Inflammatory macrophage (primary cell): ENCODE data around the gene SURF4.

Source experiments
- DNase-seq, 2 donors: peaks; one replicate each; pipeline ENCODE4 v3.0.0-alpha.2; 2020 to 2022
- total RNA-seq, 18 experiments: gene quantifications; one replicate each; lab custom pipeline; 2026; ENCODE audit warnings: mixed read lengths in 6 of 18, inconsistent platforms in 2 of 18; lab: John Stamatoyannopoulos, UW

Gene SURF4
- total RNA-seq, result 211 to 361 (median 301) reads per million in 18 experiments

- DNase-seq, result peak; percentile 97 to 98
Measured at GRCh38 chr9:133375724-133376654, at the start of gene SURF4, which contains the start of gene STKLD1. SURF4 (minus strand) TSS chr9:133376060; CDS start chr9:133375969, 91 bp downstream. STKLD1 (plus strand) TSS chr9:133376366; CDS start chr9:133376474, 108 bp downstream.

GRCh38 chr9:133425049-133425632 is 49.3 kb upstream of the SURF4 start:
- DNase-seq, result no peak

DNA sequence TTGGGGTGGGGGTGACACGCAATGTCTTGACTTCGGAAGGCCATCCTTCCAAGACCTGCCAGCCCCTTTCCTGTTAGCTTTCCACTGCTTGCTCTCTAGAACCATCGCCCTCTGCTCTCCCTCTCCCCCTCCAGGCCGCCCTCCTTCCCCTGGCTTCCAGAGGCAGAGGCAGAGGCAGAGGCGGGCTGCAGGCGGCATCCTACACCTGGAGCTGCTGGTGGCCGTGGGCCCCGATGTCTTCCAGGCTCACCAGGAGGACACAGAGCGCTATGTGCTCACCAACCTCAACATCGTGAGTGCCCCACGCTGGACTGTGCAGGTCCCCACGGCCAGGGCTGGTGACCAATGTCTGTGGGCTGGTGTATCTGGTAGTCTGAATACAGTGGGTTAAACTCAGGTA is 48.3 kb upstream of the SURF4 start:
- DNase-seq, result no peak

- no peak for DNase-seq
Measured at GRCh38 chr9:133423216-133423615, 47.4 kb upstream of the SURF4 start.

GRCh38 chr9:133421615-133422542 is 46.0 kb upstream of the SURF4 start, which contains the start of gene ADAMTS13:
ADAMTS13 (plus strand) TSS chr9:133422367; CDS start chr9:133422444, 77 bp downstream.
- DNase-seq, result no peak

- peak; percentile 6 to 18 for DNase-seq
Measured at GRCh38 chr9:133420392-133420827, 44.5 kb upstream of the SURF4 start.

GRCh38 chr9:133419005-133419404 is 43.1 kb upstream of the SURF4 start:
- no peak for DNase-seq

DNA sequence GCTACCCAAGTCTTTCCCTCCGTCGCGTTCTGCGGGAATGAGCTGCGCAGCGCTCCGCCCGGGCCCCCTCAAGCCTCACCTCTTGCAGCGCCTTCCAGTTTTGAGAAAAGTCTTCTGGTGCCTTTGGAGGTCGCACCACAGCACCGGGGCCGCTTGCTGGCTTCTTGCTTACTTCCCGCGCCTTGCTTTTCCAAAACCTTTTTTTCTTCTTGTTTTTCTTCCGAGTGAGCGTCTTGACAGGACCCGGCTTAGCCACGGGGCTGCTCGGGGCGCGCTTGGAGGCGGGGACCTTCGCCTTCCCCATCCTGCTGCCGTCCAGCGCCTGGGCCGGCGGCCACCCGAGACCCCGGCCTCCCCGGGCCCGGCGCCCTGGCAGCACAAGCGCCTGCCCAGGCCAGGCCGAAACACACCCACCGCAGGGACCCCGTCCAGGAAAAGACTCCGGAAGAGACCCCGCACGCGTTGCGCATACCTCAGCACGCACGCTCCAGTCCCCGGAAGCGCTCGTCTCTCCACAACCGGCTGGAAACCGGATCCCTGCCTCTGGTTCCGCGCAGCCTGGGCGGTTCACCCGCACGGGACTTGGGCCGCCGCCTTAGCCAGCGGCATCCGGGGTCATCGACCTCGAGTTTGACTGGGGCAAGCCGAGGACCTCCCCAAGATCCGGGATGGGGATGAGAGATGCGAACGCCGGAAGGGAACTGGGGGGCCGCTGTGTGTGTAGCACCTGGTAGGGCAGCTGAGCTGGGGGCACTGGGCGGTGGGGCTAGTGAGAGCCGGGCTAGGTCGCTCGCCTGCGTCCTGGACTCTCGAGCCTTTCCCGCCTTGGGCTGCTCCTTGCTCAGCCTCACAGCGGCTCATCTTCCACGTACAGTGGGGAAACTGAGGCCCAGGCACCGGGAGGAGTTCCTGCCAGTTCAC is 41.9 kb upstream of the SURF4 start, which contains the start of gene REXO4:
Gene REXO4, minus strand, starts transcription at position 470 of the 921 bp plus-strand sequence. Its CDS starts 166 bp downstream, at position 304.
- peak; percentile 84 to 87 for DNase-seq

GRCh38 chr9:133415170-133415569 is 39.3 kb upstream of the SURF4 start:
- no peak for DNase-seq

GRCh38 chr9:133408042-133408441 is 32.2 kb upstream of the SURF4 start:
- DNase-seq, result no peak

DNA sequence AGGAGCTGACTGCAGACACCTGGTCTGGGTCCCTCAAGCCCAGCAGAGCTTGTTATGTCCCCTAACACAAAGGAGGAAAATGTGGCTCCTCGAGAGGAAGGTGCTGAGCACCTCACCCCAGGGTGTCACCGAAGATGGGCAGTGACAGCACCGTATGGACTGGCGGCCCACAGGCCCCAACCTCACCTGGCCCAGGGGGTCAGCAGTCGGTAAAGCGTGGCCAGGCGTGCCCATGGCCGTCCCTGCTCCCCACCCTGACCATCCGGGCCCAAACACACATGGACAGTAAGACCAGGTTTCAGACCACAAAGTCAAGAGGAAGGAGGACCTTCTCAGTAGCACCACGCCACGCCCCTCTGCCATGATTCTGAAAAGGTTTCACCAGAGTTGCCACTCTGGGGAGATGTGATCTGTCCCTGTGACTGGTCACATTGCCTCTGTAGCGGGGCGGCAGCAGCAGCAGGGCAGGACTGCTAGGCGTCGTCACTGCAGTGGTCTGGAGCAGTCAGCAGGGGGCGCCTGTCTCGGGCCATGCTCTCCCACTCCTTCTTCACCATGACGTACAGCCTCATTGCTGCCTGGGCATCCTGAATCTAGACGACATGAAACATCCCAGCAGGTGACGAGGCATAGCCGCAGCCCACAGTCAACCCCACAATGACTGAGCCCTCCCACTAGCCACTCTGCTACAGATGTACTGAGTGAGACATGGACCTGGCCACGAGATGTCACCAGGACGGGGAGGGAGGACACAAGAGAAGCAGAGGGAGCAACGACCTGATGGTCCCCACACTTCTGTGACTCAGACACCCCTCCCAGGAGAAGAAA is 30.8 kb upstream of the SURF4 start:
- peak; percentile 76 to 85 for DNase-seq

- no peak for DNase-seq
Measured at GRCh38 chr9:133405508-133406438, 29.9 kb upstream of the SURF4 start.

GRCh38 chr9:133404454-133405002 is 28.7 kb upstream of the SURF4 start:
- DNase-seq, result no peak

DNA sequence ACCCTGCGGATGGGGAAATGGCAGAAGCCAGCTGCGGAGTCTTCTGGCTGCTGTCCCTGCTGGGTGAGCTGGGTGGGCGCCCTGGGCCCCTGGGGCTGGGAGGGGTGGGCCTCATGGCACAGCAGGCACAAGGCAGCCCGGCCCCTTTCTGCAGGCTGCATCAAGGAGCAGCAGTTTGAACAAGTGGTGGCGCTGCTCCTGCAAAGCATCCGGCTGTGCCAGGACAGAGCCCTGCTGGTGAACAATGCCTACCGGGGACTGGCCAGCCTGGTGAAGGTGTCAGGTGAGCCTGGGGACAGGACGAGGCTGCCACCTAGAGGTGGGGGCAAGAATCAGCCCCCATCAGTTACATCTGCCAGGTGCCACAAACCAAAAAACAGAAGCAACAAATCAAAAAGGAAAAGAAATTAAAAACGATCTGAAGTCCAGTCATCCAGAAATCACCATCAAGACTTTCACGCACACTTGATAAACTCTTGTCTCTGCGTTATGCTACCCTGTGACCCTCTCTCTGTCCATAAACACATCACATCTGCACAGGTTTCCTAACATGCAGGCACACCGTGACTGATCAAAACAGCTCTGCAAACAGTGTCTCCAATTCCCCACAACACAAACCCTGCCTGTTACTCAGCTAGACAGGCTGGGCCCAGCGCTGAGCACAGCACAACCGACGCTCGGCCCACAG is 28.1 kb upstream of the SURF4 start:
- DNase-seq, result no peak

DNA sequence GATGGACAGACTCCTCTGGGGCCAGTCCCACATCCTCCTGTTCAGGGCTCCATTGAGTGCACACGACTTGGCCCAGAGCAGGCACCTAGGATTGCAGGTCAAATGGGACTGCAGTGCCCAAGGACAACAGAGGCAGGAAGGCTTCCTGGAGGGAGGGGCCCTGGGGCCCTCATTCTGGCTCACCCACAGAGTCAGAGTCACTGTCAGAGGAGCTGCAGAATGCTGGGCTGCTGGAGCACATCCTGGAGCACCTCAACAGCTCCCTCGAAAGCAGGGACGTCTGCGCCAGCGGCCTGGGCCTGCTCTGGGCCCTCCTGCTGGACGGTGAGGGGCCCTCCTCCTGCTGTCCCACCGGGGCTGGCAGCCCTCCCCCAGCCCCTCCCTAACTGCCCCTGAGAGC is 26.8 kb upstream of the SURF4 start:
- DNase-seq, result no peak

DNA sequence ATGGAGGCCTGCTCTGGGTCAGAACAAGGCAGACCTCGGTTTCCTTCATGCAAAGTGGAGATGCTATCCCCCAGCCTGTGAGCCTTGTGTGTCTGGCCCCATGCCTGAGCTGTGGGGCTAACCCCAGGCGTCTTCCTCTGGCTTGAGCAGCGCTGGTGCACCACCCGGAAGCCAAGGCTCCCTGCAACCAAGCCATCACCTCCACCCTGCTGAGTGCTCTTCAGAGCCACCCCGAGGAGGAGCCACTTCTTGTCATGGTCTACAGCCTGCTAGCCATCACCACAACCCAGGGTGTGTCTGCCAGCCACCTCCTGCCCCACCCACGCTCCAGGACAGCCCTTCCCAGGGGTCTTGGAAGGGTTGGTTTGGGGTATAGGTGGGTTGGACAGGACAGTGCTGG is 25.7 kb upstream of the SURF4 start:
- no peak for DNase-seq

- no peak for DNase-seq
Measured at GRCh38 chr9:133400292-133400691, 24.4 kb upstream of the SURF4 start.

GRCh38 chr9:133397895-133398294 is 22.0 kb upstream of the SURF4 start:
- no peak for DNase-seq
